Amniotic stem cell (primary cell): ENCODE measurements around the gene AKAP12.
A peak's percentile ranks its signal among the peaks of the same experiment; 100 is the strongest.
"Not testable (repeated sequence)": the region's sequence is repeated elsewhere in the genome, so short reads cannot be mapped to it uniquely, and the experiment has no call there.

Source experiments
- DNase-seq: peaks from one replicate; lab custom pipeline; 2025; lab: John Stamatoyannopoulos, UW

AKAP12 gene

DNA sequence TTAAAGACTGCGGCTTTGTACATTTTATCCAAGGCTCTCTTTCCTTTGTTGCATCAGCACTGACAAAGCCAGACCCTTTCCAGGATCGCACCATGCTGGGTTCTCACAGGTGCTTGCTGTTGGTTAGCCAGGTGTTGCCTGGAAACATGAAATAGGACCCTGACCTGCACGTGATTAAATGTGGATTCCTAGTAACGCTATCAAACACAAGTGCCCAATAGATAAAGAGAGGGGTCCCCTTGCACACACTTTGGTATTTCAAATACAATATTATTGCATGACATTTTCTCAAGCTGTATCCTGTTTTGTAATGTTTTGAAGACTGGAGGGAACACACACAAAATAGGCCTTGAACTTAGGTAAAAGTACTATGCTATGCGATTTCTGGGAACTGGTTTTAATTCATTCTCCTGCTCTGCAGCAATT lies 73.3 kb downstream of the AKAP12 start:
- no peak for DNase-seq

GRCh38 chr6:151315661-151316060 lies 75.9 kb downstream of the AKAP12 start:
- not testable (repeated sequence) for DNase-seq

DNA sequence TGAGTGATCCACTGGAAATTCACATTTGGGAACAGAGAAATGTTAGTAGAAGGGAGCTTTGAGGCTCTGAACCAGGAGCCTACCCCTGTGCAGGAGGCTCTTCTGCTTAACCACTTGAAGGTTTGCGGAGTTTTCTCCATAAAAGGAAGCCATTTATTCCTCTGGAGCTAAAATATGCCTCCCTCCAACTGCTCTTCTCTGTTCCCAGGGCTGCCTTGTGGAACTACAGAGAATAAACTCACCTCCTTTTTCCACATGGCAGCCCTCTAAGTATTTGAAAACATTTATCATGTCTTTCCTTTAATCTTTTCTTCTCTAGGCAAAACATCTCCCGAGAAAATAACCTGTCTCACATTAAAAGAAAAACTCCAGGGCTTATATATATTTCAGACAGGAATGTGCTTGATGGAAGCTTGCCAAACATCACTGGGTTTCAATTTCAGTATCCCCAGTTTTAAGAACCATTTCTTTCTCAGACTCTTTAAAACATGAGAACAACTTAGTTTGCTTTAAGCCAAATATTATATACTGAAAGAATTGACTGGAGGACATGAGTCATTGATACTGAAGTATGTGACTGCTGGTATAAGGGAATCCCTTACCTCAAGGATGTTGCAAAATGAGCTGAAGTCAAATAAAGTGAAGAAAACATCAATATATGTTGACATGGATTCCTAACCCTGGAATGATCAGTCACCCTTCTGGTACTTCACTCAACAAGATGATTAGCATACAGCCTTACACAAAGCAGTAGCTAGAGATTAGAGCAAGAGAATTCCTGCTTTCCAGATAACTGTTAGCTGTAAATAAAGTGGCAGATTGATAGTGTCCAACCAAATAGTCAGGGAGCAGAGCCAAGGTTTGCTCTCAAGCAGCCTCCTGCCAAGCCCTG lies 77.6 kb downstream of the AKAP12 start:
- peak; percentile 25 for DNase-seq

- DNase-seq = no peak
Measured at GRCh38 chr6:151317995-151318365, 78.2 kb downstream of the AKAP12 start.

GRCh38 chr6:151320140-151320539 lies 80.4 kb downstream of the AKAP12 start:
- DNase-seq = no peak

DNA sequence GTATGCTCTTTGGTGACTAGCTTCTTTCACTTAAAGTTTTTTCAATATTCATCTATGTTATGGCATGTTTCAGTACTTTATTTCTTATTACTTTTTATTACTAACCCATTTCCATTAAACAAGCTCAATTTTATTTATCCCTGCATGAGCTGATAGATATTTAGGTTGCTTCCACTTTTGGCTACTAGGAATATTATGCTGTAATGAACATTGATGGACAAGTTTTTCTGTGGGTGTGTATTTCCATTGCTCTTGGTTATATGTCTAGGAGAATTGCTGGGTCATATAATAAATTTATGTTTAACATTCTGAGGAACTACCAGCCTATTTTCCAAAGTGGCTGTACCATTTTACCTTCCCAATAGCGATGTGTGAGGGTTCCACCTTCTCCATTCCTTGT lies 81.7 kb downstream of the AKAP12 start:
- DNase-seq = no peak

GRCh38 chr6:151322570-151322969 lies 82.8 kb downstream of the AKAP12 start:
- DNase-seq = no peak

GRCh38 chr6:151323791-151324487 lies 84.2 kb downstream of the AKAP12 start:
- peak; percentile 42 for DNase-seq

GRCh38 chr6:151324488-151324825 lies 84.7 kb downstream of the AKAP12 start:
- DNase-seq = no peak

- DNase-seq = peak; percentile 50
Measured at GRCh38 chr6:151325075-151326050, 85.6 kb downstream of the AKAP12 start.

DNA sequence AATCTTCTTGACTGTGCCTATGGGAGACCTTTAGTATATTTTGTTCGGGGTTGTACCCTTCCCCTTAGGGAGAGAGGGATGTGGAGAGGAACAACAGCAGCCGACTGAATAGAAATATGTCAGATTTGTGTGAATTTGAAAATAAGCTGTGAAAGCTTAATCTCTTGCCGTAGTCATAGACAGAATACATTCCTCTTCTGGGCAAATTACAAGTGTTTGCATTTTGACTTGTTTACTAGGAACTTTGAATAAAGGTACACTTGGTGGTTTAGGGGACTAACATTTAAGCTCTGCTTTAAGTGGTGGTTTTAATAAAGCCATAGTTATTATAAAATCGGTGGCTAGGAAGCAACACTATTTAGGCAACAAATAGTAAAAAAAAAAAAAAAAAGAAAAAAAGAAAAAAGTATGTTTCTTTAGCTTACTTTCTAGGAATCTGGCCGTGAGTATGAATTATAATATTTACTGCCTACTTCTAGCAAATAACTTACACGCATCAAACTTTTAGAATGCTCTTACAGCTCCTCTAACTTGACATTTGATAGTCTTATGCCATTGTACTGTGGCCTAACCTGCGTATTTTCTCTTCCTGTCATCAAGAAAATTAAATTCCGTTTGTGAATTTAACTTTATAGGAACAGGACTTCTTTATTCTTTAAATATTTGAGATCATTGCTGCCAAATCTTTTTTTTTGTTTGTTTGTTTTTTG lies 86.5 kb downstream of the AKAP12 start:
- DNase-seq = no peak

- DNase-seq = no peak
Measured at GRCh38 chr6:151327101-151327500, 87.3 kb downstream of the AKAP12 start.

GRCh38 chr6:151330130-151330696 lies 90.4 kb downstream of the AKAP12 start:
- peak; percentile 33 for DNase-seq

DNA sequence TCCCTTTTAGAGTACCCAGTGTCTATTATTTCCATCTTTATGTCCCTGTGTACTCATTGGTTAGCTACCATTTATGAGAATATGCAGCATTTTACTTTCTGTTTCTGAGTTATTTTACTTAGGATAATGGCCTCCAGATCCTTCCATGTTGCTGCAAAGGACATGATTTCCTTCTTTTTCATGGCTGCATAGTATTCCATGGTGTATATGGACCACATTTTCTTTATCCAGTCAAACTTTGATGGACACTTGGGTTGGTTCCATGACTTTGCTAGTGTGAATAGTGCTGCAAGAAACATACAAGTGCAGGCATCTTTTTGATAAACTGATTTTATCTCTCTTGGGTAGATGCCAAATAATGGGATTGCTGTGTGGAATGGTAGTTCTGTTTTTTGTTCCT lies 96.2 kb downstream of the AKAP12 start:
- no peak for DNase-seq

DNA sequence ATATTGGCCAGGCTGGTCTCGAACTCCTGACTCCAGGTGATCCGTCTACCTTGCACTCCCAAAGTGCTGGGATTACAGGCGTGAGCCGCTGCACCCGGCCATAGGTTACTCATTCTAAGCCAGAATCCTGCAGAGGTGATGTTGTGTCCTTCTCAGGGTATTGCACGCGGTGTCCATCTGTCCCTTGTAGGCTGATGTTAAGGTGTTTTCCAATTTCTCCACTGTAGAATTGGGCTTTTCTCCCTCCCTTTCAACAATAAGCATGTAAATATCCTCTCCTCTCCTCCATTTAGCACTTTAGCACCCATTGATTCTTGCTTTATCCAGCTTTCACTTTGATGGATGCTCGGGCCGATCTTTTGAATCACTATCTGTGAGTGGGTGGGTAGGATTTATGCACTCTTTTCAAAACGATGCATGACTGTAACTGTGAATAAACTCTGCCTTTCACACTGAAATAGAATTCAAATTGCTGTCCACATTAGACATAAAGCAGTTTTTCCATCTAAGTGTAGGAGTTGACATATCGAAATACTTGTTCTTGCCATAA lies 99.0 kb downstream of the AKAP12 start:
- no peak for DNase-seq

GRCh38 chr6:151339369-151339768 lies 99.6 kb downstream of the AKAP12 start:
- DNase-seq = no peak

DNA sequence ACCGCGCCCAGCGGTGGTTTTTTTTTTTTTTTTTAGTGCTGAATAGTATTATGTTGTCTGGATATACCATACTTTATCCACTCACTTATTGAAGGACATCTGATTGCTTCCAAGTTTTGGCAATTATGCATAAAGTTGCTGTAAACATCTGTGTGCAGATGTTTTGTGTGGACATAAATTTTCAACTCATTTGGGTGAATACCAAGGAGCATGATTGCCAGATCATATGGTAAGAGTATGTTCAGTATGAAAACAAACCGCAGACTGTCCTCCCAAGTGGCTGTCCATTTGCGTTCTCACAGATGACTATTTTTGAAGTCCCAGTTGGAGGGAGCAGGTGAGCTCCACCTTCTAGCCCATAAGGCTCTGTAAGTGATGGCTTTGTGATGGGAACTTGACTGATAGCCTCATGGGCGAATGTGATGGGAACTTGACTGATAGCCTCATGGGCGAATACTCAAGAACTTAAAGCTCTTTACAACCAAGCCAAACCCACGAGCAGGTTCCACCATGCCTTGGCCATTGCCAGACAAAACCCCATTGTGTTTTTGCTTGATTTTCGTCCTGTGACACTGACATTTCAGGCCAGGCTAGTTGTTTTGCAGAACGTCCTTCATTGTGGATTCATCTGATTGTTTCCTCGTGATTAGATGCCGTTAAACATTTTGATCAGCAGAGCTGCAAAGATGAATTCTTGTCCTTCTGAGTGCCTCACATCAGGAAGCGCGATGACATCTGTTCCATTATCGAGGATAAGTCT lies 100.6 kb downstream of the AKAP12 start:
- no peak for DNase-seq

DNA sequence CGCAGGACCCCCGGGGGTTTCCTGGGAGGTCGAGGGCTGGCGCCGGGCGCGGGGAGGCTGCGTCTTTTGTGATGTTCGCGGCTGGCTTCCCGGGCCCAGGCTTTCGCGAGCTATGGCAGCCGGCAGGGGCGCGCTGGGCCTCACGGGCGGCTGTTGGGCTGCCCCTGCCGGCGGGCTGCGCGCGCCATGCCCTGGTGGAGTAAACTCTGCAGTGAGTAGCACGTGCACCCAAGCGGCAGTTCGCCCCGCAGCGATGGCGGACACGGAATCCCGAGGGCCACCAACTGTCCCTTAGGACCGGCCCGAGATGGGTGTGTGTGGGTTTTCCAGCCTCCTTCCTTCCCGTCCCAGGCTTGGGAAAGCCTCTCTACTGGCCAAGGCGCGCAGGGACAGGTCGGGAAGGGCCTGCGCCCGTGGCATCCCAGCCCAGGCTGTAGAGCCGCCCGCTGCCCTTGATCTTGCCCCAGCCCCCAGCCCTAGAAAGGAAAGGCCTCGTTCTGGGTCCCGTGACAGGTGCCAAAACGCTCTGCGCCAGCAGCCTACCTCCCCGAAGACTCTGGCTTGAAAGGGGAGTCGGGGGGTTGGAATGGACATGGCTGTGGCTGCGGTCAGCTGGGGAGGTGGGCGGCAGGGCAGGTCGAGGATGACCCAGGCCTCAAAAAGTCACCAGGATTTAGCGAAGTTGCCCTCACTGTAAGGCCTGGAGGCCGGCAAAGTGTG lies 101.9 kb downstream of the AKAP12 start:
- no peak for DNase-seq

DNA sequence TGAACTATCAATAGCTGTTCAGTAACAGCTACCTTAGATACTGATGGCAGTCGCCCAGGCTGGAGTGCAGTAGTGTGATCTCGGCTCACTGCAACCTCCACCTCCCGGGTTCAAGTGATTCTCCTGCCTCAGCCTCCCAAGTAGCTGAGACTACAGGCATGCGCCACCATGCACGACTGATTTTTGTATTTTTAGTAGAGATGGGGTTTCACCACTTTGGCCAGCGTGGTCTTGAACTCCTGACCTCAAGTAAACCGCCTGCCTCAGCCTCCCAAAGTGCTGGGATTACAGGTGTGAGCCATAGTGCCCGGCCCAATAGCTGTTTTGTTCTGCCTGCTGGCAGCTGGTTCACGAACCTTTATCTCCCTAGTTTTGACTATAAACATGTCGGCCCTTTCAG lies 103.0 kb downstream of the AKAP12 start:
- not testable (repeated sequence) for DNase-seq
